ENCODE data around the gene BCL6B.

The BCL6B gene

DNA sequence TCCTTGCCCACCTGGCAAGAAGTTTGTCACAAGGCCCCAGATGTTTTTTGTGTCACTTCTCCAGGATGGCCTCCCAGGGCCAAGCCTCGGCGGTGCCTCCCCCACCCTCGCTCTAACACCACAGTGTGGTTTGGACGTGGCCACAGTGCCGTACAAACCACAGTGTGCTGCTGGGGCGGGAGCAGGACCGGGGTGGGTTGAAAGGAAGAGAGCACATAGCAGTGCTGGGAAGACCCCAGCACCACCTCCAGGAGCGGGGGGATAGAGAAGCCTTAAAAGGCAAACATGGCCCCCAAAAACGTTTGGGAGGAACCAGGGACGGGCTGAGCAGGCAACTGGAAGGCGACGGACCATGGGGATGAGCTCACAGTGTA is 5.0 kb upstream of the BCL6B start:
- no peak overlapping the region for H2AFZ ChIP-seq (ENCODE audit: low read length)
- no peaks in the 10 kb centered on the region for H3K36me3 ChIP-seq (replicated peaks; ENCODE audit: insufficient read depth, low read length)
- H3K4me1 ChIP-seq (ENCODE audit: low read length): peaks cover 22% of the 10 kb centered on the region
- H3K27ac ChIP-seq (ENCODE audit: low read length): no peak overlapping the region
- no peak overlapping the region for H3K4me3 ChIP-seq (ENCODE audit: low read length)
- H3K9ac ChIP-seq (ENCODE audit: low read length): no peak overlapping the region
- H3K79me2 ChIP-seq (ENCODE audit: low read length): peaks cover 27% of the 10 kb centered on the region
- H3K4me2 ChIP-seq (ENCODE audit: low read depth, low read length): no peak overlapping the region
- H3K9me3 ChIP-seq (replicated peaks; ENCODE audit: insufficient read depth, low read length): no peaks in the 10 kb centered on the region
- no peaks in the 10 kb centered on the region for H3K27me3 ChIP-seq (replicated peaks; ENCODE audit: insufficient read depth, low read length)
- no peak for DNase-seq
- H4K20me1 ChIP-seq (ENCODE audit: insufficient read depth, low read length): no peaks in the 10 kb centered on the region
- H3K9me2 ChIP-seq (replicated peaks; ENCODE audit: insufficient read depth, low read length): no peaks in the 10 kb centered on the region
- H3F3A ChIP-seq (ENCODE audit: insufficient read depth, low read length): peaks cover 37% of the 10 kb centered on the region
- TF ChIP-seq EZH2phosphoT487 (IDR thresholded peaks at IDR 0.05; ENCODE audit: low read length) (no peak), EZH2 (optimal IDR thresholded peaks at IDR 0.05; ENCODE audit: low read depth, low read length) (no peak)
- TF ChIP-seq, protein P1, sequence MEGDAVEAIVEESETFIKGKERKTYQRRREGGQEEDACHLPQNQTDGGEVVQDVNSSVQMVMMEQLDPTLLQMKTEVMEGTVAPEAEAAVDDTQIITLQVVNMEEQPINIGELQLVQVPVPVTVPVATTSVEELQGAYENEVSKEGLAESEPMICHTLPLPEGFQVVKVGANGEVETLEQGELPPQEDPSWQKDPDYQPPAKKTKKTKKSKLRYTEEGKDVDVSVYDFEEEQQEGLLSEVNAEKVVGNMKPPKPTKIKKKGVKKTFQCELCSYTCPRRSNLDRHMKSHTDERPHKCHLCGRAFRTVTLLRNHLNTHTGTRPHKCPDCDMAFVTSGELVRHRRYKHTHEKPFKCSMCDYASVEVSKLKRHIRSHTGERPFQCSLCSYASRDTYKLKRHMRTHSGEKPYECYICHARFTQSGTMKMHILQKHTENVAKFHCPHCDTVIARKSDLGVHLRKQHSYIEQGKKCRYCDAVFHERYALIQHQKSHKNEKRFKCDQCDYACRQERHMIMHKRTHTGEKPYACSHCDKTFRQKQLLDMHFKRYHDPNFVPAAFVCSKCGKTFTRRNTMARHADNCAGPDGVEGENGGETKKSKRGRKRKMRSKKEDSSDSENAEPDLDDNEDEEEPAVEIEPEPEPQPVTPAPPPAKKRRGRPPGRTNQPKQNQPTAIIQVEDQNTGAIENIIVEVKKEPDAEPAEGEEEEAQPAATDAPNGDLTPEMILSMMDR (IDR thresholded peaks at IDR 0.05; ENCODE audit: low read length): no peak

DNA sequence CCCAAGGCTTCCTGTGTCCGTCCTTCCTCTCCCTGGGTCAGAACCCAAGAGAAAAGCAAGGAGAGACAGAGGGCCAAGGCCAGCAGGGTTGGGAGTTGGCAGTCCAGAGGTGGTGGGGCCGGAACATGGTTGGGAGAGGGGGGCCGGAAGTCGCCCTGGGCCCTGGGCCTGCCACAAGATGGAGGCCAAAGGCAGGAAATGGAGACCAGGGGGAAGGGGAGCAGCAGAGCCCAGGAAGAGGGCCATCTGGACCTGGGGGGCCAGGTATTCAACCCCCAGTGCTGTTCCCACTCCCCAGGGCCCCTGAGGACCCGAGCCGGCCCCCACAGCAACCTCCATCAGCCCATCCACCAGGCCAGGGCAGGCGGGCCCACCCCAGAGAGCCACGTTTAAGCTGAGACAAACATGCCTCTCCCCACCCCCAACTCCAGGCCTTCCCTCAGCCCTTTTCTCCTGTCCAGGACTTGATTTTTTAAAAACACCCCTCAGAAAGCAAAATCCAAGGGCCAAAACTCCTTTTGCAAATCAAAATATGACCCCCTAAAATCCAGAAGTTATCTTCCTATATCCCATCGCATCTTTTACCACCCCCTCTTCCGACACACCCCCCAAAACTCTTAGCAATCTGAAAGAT is 4.4 kb upstream of the BCL6B start:
- Histone ChIP-seq H3K27me3 (replicated peaks; ENCODE audit: insufficient read depth, low read length) (no peaks in the 10 kb centered on the region), H3F3A (ENCODE audit: insufficient read depth, low read length) (peaks cover 31% of the 10 kb centered on the region), H3K4me3 (ENCODE audit: low read length) (no peak overlapping the region), H3K9me3 (replicated peaks; ENCODE audit: insufficient read depth, low read length) (no peaks in the 10 kb centered on the region), H3K9ac (ENCODE audit: low read length) (no peak overlapping the region), H3K36me3 (replicated peaks; ENCODE audit: insufficient read depth, low read length) (no peaks in the 10 kb centered on the region), H3K9me2 (replicated peaks; ENCODE audit: insufficient read depth, low read length) (no peaks in the 10 kb centered on the region), H3K4me1 (ENCODE audit: low read length) (peaks cover 22% of the 10 kb centered on the region), H3K4me2 (ENCODE audit: low read depth, low read length) (no peak overlapping the region), H4K20me1 (ENCODE audit: insufficient read depth, low read length) (no peaks in the 10 kb centered on the region), H2AFZ (ENCODE audit: low read length) (no peak overlapping the region), H3K79me2 (ENCODE audit: low read length) (peaks cover 20% of the 10 kb centered on the region), H3K27ac (ENCODE audit: low read length) (no peak overlapping the region)
- no peak for DNase-seq
- TF ChIP-seq, protein P1 (IDR thresholded peaks at IDR 0.05; ENCODE audit: low read length): no peak
- no peak for TF ChIP-seq EZH2 (optimal IDR thresholded peaks at IDR 0.05; ENCODE audit: low read depth, low read length)
- no peak for TF ChIP-seq EZH2phosphoT487 (IDR thresholded peaks at IDR 0.05; ENCODE audit: low read length)

DNA sequence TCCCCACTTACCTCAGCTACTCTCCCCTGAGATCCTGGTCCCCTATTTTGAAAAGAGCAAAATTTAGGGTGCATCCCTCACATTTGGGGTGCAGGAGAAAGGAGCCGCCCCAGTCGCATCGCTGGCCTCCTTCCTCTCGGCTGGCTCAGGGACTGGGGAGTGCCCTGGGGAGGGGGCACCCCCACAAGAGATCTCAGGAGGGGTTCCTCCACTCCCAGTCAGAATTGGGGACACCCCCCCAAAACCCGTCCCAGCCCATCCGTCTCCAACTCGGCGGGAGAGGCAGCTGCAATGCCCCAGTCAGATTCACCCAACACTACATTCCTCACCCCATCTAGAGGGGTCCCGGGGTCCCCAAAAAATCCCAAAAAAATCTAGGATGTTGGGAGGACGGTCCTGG is 3.5 kb upstream of the BCL6B start:
- Histone ChIP-seq H3K4me2 (ENCODE audit: low read depth, low read length) (no peak overlapping the region), H3K4me1 (ENCODE audit: low read length) (peaks cover 22% of the 10 kb centered on the region)
- TF ChIP-seq EZH2phosphoT487 (IDR thresholded peaks at IDR 0.05; ENCODE audit: low read length): no peak
- TF ChIP-seq, protein P1 (IDR thresholded peaks at IDR 0.05; ENCODE audit: low read length): no peak
- TF ChIP-seq EZH2 (optimal IDR thresholded peaks at IDR 0.05; ENCODE audit: low read depth, low read length): no peak

More for the DNA sequence above, 3.5 kb upstream of the BCL6B start:
- Histone ChIP-seq H3K27ac (ENCODE audit: low read length) (no peak overlapping the region), H3K36me3 (replicated peaks; ENCODE audit: insufficient read depth, low read length) (no peaks in the 10 kb centered on the region), H4K20me1 (ENCODE audit: insufficient read depth, low read length) (no peaks in the 10 kb centered on the region), H3K79me2 (ENCODE audit: low read length) (peaks cover 14% of the 10 kb centered on the region), H3K9me2 (replicated peaks; ENCODE audit: insufficient read depth, low read length) (no peaks in the 10 kb centered on the region), H3K9ac (ENCODE audit: low read length) (no peak overlapping the region), H3K9me3 (replicated peaks; ENCODE audit: insufficient read depth, low read length) (no peaks in the 10 kb centered on the region), H3K27me3 (replicated peaks; ENCODE audit: insufficient read depth, low read length) (no peaks in the 10 kb centered on the region), H2AFZ (ENCODE audit: low read length) (no peak overlapping the region), H3F3A (ENCODE audit: insufficient read depth, low read length) (peaks cover 25% of the 10 kb centered on the region), H3K4me3 (ENCODE audit: low read length) (no peak overlapping the region)
- no peak for DNase-seq
